Activated CD8-positive, alpha-beta memory T cell treated with anti-CD3 and anti-CD28 coated beads, Interleukin-2, amount 10 ng/mL, durations not matched to agents 7 days and 5 days (primary cell): ENCODE results near the gene PTGDS. TPM values are rescaled to one million over a fixed set of nuclear protein-coding genes. Genes with fewer than 3 reads are reported as not detected.

ENCODE experiments used
- ATAC-seq: fragments of 150-1000 bp; cut with Tn5 transposase; one replicate; pipeline ENCODE4 v1.10.0; 2021; ENCODE audit warnings: moderate library complexity
- CTCF ChIA-PET: fragments of 350-600 bp; sonication (Branson Sonifier 250); formaldehyde crosslinking; loops from one replicate; lab custom pipeline; 2021; ENCODE audit warnings: antibody characterized with exemption; lab: Charles Lee
- DNase-seq: peaks from one replicate; pipeline ENCODE4 v3.0.0-alpha.2; 2020
- H3K27ac Mint-ChIP-seq: one replicate; pipeline ENCODE4 v1.8.0; 2021; ENCODE audit warnings: mild to moderate bottlenecking, mixed read lengths
- H3K27me3 Mint-ChIP-seq: one replicate; pipeline ENCODE4 v1.8.0; 2021; ENCODE audit warnings: mixed read lengths
- H3K36me3 Mint-ChIP-seq: one replicate; pipeline ENCODE4 v1.8.0; 2021; ENCODE audit warnings: mild to moderate bottlenecking, mixed read lengths
- H3K4me1 Mint-ChIP-seq: one replicate; pipeline ENCODE4 v1.8.0; 2021; ENCODE audit warnings: mixed read lengths
- H3K4me3 Mint-ChIP-seq: one replicate; pipeline ENCODE4 v1.8.0; 2021; ENCODE audit warnings: mild to moderate bottlenecking, moderate library complexity, mixed read lengths
- H3K9me3 Mint-ChIP-seq: one replicate; pipeline ENCODE4 v1.8.0; 2022; ENCODE audit warnings: low read depth, mixed read lengths
- total RNA-seq, 2 experiments: library from RNA; stranded (reverse); gene quantifications; one replicate each; pipeline ENCODE4 v1.2.3, GENCODE V29; 2021

PTGDS gene
- total RNA-seq, 2 experiments from 2014 or later = 1.2 to 3.2 TPM

- Mint-ChIP-seq H3K9me3 (no peaks in the 10 kb centered on the region), H3K4me3 (no peak overlapping the region), H3K36me3 (no peaks in the 10 kb centered on the region), H3K27ac (no peak overlapping the region), H3K27me3 (no peaks in the 10 kb centered on the region), H3K4me1 (peaks cover 46% of the 10 kb centered on the region)
- ATAC-seq (no peak), DNase-seq (no peak)
- CTCF ChIA-PET = interaction anchor here (0.8 to 2.6 kb wide), 5 partner anchors 28 to 122 kb away, joined by 3 to 12 read pairs (median 5); partner anchors contain the start of genes AJM1 and PAXX
Observed at GRCh38 chr9:136964171-136964689, 13.1 kb upstream of the PTGDS start.

- Mint-ChIP-seq H3K9me3 (no peaks in the 10 kb centered on the region), H3K27ac (peak overlapping the region; percentile 62), H3K36me3 (no peaks in the 10 kb centered on the region), H3K4me3 (no peak overlapping the region), H3K4me1 (peaks cover 43% of the 10 kb centered on the region), H3K27me3 (no peaks in the 10 kb centered on the region)
- ATAC-seq (no peak), DNase-seq (no peak)
- CTCF ChIA-PET = interaction anchor here (0.8 to 2.6 kb wide), 6 partner anchors 11 to 122 kb away, joined by 3 to 13 read pairs (median 6); partner anchors contain the start of genes AJM1 and PAXX
Observed at GRCh38 chr9:136964833-136965422, 12.4 kb upstream of the PTGDS start.

GRCh38 chr9:136965771-136966484 lies 11.4 kb upstream of the PTGDS start:
- no peaks in the 10 kb centered on the region for H3K27me3 Mint-ChIP-seq
- H3K9me3 Mint-ChIP-seq = no peaks in the 10 kb centered on the region
- peak overlapping the region; percentile 58 for H3K4me3 Mint-ChIP-seq
- peak overlapping the region; percentile 86 for H3K27ac Mint-ChIP-seq
- H3K36me3 Mint-ChIP-seq = no peaks in the 10 kb centered on the region
- CTCF ChIA-PET = interaction anchor here (1.3 to 2.6 kb wide), 5 partner anchors 10 to 123 kb away, joined by 4 to 13 read pairs (median 8); partner anchors contain the start of genes AJM1 and PAXX
- DNase-seq = peak; percentile 81
- H3K4me1 Mint-ChIP-seq = peaks cover 36% of the 10 kb centered on the region
- peak; percentile 72 for ATAC-seq

GRCh38 chr9:136968333-136969127 lies 8.8 kb upstream of the PTGDS start:
- Mint-ChIP-seq H3K27me3 (no peaks in the 10 kb centered on the region), H3K4me1 (peaks cover 23% of the 10 kb centered on the region), H3K9me3 (no peaks in the 10 kb centered on the region), H3K27ac (no peak overlapping the region), H3K36me3 (no peaks in the 10 kb centered on the region), H3K4me3 (no peak overlapping the region)
- DNase-seq (no peak), ATAC-seq (no peak)
- CTCF ChIA-PET = interaction anchor here (1.2 to 3.5 kb wide), 4 partner anchors 10 to 125 kb away, joined by 3 to 16 read pairs (median 4); no protein-coding TSS in a partner anchor

GRCh38 chr9:136969150-136969549 lies 8.2 kb upstream of the PTGDS start:
- H3K27ac Mint-ChIP-seq = no peak overlapping the region
- ATAC-seq = no peak
- H3K4me3 Mint-ChIP-seq = no peak overlapping the region
- no peak for DNase-seq
- H3K9me3 Mint-ChIP-seq = no peaks in the 10 kb centered on the region
- H3K4me1 Mint-ChIP-seq = peaks cover 23% of the 10 kb centered on the region
- CTCF ChIA-PET = interaction anchor here (1.2 to 3.5 kb wide), 4 partner anchors 9 to 125 kb away, joined by 3 to 16 read pairs (median 4); no protein-coding TSS in a partner anchor
- H3K27me3 Mint-ChIP-seq = no peaks in the 10 kb centered on the region
- H3K36me3 Mint-ChIP-seq = no peaks in the 10 kb centered on the region

- no peaks in the 10 kb centered on the region for H3K27me3 Mint-ChIP-seq
Observed at GRCh38 chr9:136969774-136970173, 7.5 kb upstream of the PTGDS start.

GRCh38 chr9:136970361-136970760 lies 6.9 kb upstream of the PTGDS start:
- CTCF ChIA-PET = interaction anchor here (1.4 to 3.5 kb wide), 3 partner anchors 23 to 65 kb away, joined by 4 to 16 read pairs (median 13); partner anchors contain the start of gene ABCA2
- Mint-ChIP-seq H3K27me3 (no peaks in the 10 kb centered on the region), H3K36me3 (no peaks in the 10 kb centered on the region), H3K9me3 (no peaks in the 10 kb centered on the region), H3K4me1 (peaks cover 18% of the 10 kb centered on the region), H3K27ac (no peak overlapping the region), H3K4me3 (no peak overlapping the region)
- ATAC-seq (no peak), DNase-seq (no peak)

More at GRCh38 chr9:136969774-136970173, 7.5 kb upstream of the PTGDS start:
- no peak overlapping the region for H3K4me3 Mint-ChIP-seq
- H3K36me3 Mint-ChIP-seq = no peaks in the 10 kb centered on the region
- CTCF ChIA-PET = interaction anchor here (1.2 to 3.5 kb wide), 3 partner anchors 59 to 126 kb away, joined by 4 to 16 read pairs (median 5); no protein-coding TSS in a partner anchor
- DNase-seq = no peak
- H3K9me3 Mint-ChIP-seq = no peaks in the 10 kb centered on the region
- ATAC-seq = no peak
- H3K27ac Mint-ChIP-seq = no peak overlapping the region
- peaks cover 18% of the 10 kb centered on the region for H3K4me1 Mint-ChIP-seq

GRCh38 chr9:136971746-136972145 lies 5.6 kb upstream of the PTGDS start:
- no peak for DNase-seq
- no peak overlapping the region for H3K27ac Mint-ChIP-seq
- H3K9me3 Mint-ChIP-seq = no peaks in the 10 kb centered on the region
- H3K4me3 Mint-ChIP-seq = no peak overlapping the region
- peaks cover 15% of the 10 kb centered on the region for H3K4me1 Mint-ChIP-seq
- no peaks in the 10 kb centered on the region for H3K27me3 Mint-ChIP-seq
- ATAC-seq = no peak
- no peaks in the 10 kb centered on the region for H3K36me3 Mint-ChIP-seq
- CTCF ChIA-PET = interaction anchor here (0.7 to 3.0 kb wide), 4 partner anchors 24 to 64 kb away, joined by 3 to 13 read pairs (median 4); partner anchors contain the start of gene ABCA2

GRCh38 chr9:136972335-136972734 lies 5.0 kb upstream of the PTGDS start:
- ATAC-seq (no peak), DNase-seq (no peak)
- no peaks in the 10 kb centered on the region for H3K36me3 Mint-ChIP-seq
- H3K4me1 Mint-ChIP-seq = peaks cover 15% of the 10 kb centered on the region
- H3K27ac Mint-ChIP-seq = no peak overlapping the region
- H3K9me3 Mint-ChIP-seq = no peaks in the 10 kb centered on the region
- H3K27me3 Mint-ChIP-seq = no peaks in the 10 kb centered on the region
- CTCF ChIA-PET = interaction anchor here (0.9 to 3.0 kb wide), 2 partner anchors 57 to 63 kb away, joined by 3 to 13 read pairs; partner anchors contain the start of gene ABCA2
- no peak overlapping the region for H3K4me3 Mint-ChIP-seq

GRCh38 chr9:136972743-136973142 lies 4.6 kb upstream of the PTGDS start:
- Mint-ChIP-seq H3K4me1 (peaks cover 15% of the 10 kb centered on the region), H3K9me3 (no peaks in the 10 kb centered on the region), H3K4me3 (no peak overlapping the region), H3K27ac (no peak overlapping the region), H3K36me3 (no peaks in the 10 kb centered on the region), H3K27me3 (no peaks in the 10 kb centered on the region)
- ATAC-seq (no peak), DNase-seq (no peak)
- CTCF ChIA-PET = interaction anchor here (0.9 to 3.0 kb wide), 3 partner anchors 56 to 95 kb away, joined by 3 to 13 read pairs (median 3); partner anchors contain the start of gene ABCA2

- H3K9me3 Mint-ChIP-seq = no peaks in the 10 kb centered on the region
- CTCF ChIA-PET = interaction anchor here (0.9 to 3.8 kb wide), 11 partner anchors 8 to 205 kb away, joined by 3 to 30 read pairs (median 12); partner anchors contain the start of genes ABCA2, NPDC1 and PAXX
- no peak overlapping the region for H3K4me3 Mint-ChIP-seq
- no peaks in the 10 kb centered on the region for H3K36me3 Mint-ChIP-seq
- peaks cover 15% of the 10 kb centered on the region for H3K4me1 Mint-ChIP-seq
- no peaks in the 10 kb centered on the region for H3K27me3 Mint-ChIP-seq
- no peak for ATAC-seq
- no peak for DNase-seq
- no peak overlapping the region for H3K27ac Mint-ChIP-seq
Observed at GRCh38 chr9:136973618-136974617, 3.4 kb upstream of the PTGDS start.
